DND-41 (cell line): ENCODE data around the gene NKX3-2.

ENCODE experiments used
- EZH2 ChIP-seq: IDR thresholded peaks from 3 replicates; pipeline ENCODE4 v1.6.1; 2012; ENCODE audit warnings: borderline replicate concordance, low read depth, mild to moderate bottlenecking, moderate library complexity, low read length, inconsistent platforms; ENCODE audit not compliant: severe bottlenecking
- TF ChIP-seq, protein P1 (sequence below): IDR thresholded peaks from 2 replicates; pipeline ENCODE4 v1.5.1; 2012; ENCODE audit warnings: borderline replicate concordance, low read length, moderate library complexity, mild to moderate bottlenecking; ENCODE audit not compliant: poor library complexity, severe bottlenecking; ENCODE audit errors: extremely low read depth

DNA sequence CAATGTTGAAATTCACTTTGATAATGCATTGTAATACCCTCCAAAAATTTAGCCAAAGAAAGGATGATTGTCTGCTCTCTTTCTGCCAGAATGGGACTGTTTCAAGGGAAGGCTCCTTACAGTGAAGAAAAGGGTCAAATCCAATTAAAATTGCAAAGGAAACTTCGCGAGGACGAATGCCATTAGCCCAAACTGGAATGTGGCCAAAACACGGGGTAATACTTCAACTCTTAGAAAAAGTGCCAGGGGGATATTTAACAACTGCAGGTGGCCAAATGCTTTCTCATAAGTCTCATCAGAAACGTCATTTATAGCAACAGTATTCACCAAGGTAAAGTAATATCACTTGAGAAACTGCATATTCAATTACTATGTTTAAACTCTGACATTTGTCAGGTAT is 29.0 kb downstream of the NKX3-2 start:
- TF ChIP-seq, protein P1, sequence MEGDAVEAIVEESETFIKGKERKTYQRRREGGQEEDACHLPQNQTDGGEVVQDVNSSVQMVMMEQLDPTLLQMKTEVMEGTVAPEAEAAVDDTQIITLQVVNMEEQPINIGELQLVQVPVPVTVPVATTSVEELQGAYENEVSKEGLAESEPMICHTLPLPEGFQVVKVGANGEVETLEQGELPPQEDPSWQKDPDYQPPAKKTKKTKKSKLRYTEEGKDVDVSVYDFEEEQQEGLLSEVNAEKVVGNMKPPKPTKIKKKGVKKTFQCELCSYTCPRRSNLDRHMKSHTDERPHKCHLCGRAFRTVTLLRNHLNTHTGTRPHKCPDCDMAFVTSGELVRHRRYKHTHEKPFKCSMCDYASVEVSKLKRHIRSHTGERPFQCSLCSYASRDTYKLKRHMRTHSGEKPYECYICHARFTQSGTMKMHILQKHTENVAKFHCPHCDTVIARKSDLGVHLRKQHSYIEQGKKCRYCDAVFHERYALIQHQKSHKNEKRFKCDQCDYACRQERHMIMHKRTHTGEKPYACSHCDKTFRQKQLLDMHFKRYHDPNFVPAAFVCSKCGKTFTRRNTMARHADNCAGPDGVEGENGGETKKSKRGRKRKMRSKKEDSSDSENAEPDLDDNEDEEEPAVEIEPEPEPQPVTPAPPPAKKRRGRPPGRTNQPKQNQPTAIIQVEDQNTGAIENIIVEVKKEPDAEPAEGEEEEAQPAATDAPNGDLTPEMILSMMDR: no peak
- TF ChIP-seq EZH2: no peak
